Activated gamma-delta T cell treated with Interleukin-2 at 50 U/mL for 16 hours (primary cell): ENCODE measurements around the gene TRAPPC10.

Experiments
- DNase-seq: peaks from one replicate; pipeline ENCODE4 v3.0.0-alpha.2; 2020

Gene TRAPPC10

GRCh38 chr21:44038063-44038462 is 26.0 kb downstream of the TRAPPC10 start:
- DNase-seq, result no peak

GRCh38 chr21:44039828-44040227 is 27.7 kb downstream of the TRAPPC10 start:
- no peak for DNase-seq

- no peak for DNase-seq
These were observed 31.5 kb downstream of the TRAPPC10 start for GRCh38 chr21:44043613-44044012.

GRCh38 chr21:44046734-44047133 is 34.6 kb downstream of the TRAPPC10 start:
- DNase-seq, result no peak

GRCh38 chr21:44047996-44048560 is 36.0 kb downstream of the TRAPPC10 start:
- no peak for DNase-seq

- DNase-seq, result no peak
These were observed 37.1 kb downstream of the TRAPPC10 start for GRCh38 chr21:44049182-44049581.

GRCh38 chr21:44049606-44050005 is 37.5 kb downstream of the TRAPPC10 start:
- no peak for DNase-seq

- DNase-seq, result no peak
These were observed 38.2 kb downstream of the TRAPPC10 start for GRCh38 chr21:44050276-44050675.

GRCh38 chr21:44051462-44051941 is 39.4 kb downstream of the TRAPPC10 start:
- DNase-seq, result no peak

- DNase-seq, result no peak
These were observed 40.1 kb downstream of the TRAPPC10 start for GRCh38 chr21:44052071-44052829.

- no peak for DNase-seq
These were observed 40.7 kb downstream of the TRAPPC10 start for GRCh38 chr21:44052830-44053226.

GRCh38 chr21:44053567-44053966 is 41.5 kb downstream of the TRAPPC10 start:
- DNase-seq, result no peak

GRCh38 chr21:44054710-44055109 is 42.6 kb downstream of the TRAPPC10 start:
- DNase-seq, result no peak

- no peak for DNase-seq
These were observed 44.9 kb downstream of the TRAPPC10 start for GRCh38 chr21:44057055-44057454.

- DNase-seq, result no peak
These were observed 46.0 kb downstream of the TRAPPC10 start for GRCh38 chr21:44057960-44058651.

GRCh38 chr21:44058652-44058964 is 46.5 kb downstream of the TRAPPC10 start:
- DNase-seq, result no peak

GRCh38 chr21:44058981-44059380 is 46.9 kb downstream of the TRAPPC10 start:
- no peak for DNase-seq

GRCh38 chr21:44059710-44060109 is 47.6 kb downstream of the TRAPPC10 start:
- DNase-seq, result no peak

- DNase-seq, result no peak
These were observed 50.3 kb downstream of the TRAPPC10 start for GRCh38 chr21:44062380-44062779.

- no peak for DNase-seq
These were observed 51.2 kb downstream of the TRAPPC10 start for GRCh38 chr21:44063151-44063912.

- DNase-seq, result no peak
These were observed 52.8 kb downstream of the TRAPPC10 start for GRCh38 chr21:44064852-44065403.

GRCh38 chr21:44065428-44065827 is 53.3 kb downstream of the TRAPPC10 start:
- DNase-seq, result peak; percentile 75

GRCh38 chr21:44066116-44066515 is 54.0 kb downstream of the TRAPPC10 start:
- DNase-seq, result no peak
